ENCODE data around the gene UROD. TPM values are rescaled to one million over a fixed set of nuclear protein-coding genes. Genes with fewer than 3 reads are reported as not detected.
A peak's percentile ranks its signal among the peaks of the same experiment; 100 is the strongest.

The UROD gene
- total RNA-seq, 3 donors from 2014 or later, result 74.1 to 115 (median 77.1) TPM

DNA sequence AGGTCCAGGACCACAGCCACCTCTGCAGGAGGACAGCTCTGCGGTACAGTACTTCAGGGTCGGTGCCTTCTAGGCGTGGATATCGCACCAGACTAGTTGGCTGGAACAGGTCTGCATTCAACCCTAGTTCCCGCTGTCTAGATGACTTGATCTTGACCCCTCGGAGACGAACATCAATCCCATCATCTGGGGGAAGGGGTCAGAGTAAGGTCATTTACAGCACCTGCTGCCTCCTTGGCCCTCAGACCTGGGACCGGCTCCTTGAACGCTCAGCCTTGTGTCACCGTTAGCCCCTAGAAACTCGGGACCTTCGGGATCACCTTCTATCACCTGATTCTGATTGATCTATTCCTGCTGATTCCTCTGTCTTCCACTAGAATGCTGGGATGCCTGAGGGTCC is 3.5 kb upstream of the UROD start:
- H3K4me1 ChIP-seq, result peaks cover 5 to 25% of the 10 kb centered on the region in 2 donors
- intact Hi-C loops (cut with DNase I; ENCODE audit: low total_unique reads), result no loop called here
- DNase-seq (ENCODE audit: low spot score in 2 of 2), result no peak
- no peak overlapping the region for H3K27ac ChIP-seq
- no peaks in the 10 kb centered on the region for H3K27me3 ChIP-seq
- H3K4me3 ChIP-seq, result no peak overlapping the region
- H3K36me3 ChIP-seq, result peaks cover 18% of the 10 kb centered on the region
- H3K9me3 ChIP-seq, result no peaks in the 10 kb centered on the region
- TF ChIP-seq POLR2AphosphoS5 (IDR thresholded peaks at IDR 0.05), result no peak
- TF ChIP-seq, protein P1, sequence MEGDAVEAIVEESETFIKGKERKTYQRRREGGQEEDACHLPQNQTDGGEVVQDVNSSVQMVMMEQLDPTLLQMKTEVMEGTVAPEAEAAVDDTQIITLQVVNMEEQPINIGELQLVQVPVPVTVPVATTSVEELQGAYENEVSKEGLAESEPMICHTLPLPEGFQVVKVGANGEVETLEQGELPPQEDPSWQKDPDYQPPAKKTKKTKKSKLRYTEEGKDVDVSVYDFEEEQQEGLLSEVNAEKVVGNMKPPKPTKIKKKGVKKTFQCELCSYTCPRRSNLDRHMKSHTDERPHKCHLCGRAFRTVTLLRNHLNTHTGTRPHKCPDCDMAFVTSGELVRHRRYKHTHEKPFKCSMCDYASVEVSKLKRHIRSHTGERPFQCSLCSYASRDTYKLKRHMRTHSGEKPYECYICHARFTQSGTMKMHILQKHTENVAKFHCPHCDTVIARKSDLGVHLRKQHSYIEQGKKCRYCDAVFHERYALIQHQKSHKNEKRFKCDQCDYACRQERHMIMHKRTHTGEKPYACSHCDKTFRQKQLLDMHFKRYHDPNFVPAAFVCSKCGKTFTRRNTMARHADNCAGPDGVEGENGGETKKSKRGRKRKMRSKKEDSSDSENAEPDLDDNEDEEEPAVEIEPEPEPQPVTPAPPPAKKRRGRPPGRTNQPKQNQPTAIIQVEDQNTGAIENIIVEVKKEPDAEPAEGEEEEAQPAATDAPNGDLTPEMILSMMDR (IDR thresholded peaks at IDR 0.05), result no peak
- TF ChIP-seq POLR2A (IDR thresholded peaks at IDR 0.05), result no peak

DNA sequence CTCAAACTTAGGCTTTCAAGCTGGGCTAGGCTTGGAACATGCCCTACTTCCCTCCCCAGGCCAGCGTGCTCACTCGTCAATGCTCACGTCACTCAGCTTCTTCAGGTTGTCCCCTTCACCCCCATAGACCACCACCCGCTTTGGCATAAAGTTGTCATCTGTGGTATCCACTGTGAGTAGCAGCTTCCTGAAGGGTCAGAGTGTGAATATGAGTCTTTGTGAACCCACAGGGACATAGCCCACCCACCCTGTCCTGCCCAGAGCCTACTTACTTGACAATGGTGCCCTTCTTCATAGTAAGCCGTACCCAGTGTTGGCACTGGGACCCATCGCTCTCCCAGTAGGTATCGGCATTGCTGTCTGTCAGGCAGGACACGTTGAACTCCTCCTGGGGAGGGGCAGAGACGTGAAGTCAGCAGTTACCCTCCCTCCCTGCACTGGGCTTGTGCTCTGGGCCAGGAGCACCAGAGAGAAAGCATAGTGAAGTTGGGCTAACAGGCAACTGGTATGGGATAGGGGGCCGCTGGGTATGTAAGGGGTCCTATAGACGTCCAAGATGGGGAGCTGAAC is 2.7 kb upstream of the UROD start:
- Histone ChIP-seq H3K4me1 (peaks cover 5 to 26% of the 10 kb centered on the region in 2 donors), H3K9me3 (no peaks in the 10 kb centered on the region), H3K27ac (peak overlapping the region; percentile 78 to 79), H3K36me3 (peaks cover 18% of the 10 kb centered on the region), H3K4me3 (peak overlapping the region in 2 of 3 donors; percentile 81 to 99), H3K27me3 (no peaks in the 10 kb centered on the region)
- intact Hi-C loops (cut with DNase I; ENCODE audit: low total_unique reads), result no loop called here
- DNase-seq (ENCODE audit: low spot score in 2 of 2), result peak in 1 of 2 donors; percentile 12
- TF ChIP-seq POLR2AphosphoS5 (IDR thresholded peaks at IDR 0.05) (no peak), POLR2A (IDR thresholded peaks at IDR 0.05) (no peak)
- TF ChIP-seq, protein P1 (IDR thresholded peaks at IDR 0.05), result no peak

DNA sequence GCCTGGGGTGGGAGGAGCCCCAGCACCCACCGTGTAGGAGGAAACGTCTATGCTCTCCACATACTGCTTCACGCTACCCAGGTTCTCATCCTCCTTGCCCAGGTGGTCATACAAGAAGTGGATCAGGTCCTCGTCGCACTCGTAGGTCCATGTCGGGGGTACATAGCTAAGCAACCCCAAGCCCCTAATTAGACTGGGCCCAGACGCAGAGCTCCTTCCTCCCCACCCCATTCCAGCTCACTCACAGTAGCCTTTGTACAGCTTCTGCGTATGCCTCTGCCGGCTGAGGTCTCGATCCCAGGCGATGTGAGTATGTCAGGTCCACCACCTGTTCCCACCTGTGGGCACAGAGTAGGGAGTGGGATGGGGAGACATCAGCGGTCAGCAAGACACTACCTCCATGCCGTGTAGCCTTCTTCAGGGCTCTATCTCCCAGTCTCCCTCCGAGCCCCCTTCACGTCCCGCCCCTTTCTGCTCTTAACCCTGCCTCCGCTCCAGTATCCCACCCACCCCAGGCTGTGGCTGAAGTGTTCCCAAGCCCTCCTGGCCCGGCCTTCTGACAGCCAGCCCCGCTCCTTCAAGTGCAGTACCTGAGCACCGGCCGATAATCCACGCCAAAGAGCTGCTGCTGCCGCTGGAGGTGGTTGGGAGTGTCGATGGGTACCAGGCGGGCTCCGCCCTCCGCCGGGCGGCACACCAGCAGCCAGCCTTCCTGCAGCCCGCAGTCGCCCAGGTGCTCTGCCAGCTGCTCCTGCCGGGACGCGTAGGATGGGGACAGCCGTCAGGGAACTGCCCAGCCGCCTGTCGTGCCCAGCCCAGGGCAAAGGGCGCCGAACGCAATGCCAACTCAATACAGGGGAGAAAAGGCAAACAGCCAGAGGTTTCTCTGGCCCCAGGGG is 1.8 kb upstream of the UROD start:
- Histone ChIP-seq H3K4me3 (peak overlapping the region; percentile 81 to 99 (median 98)), H3K4me1 (peaks cover 5 to 31% of the 10 kb centered on the region in 2 donors), H3K9me3 (no peaks in the 10 kb centered on the region), H3K36me3 (peaks cover 18% of the 10 kb centered on the region), H3K27me3 (no peaks in the 10 kb centered on the region), H3K27ac (peak overlapping the region; percentile 78 to 79)
- TF ChIP-seq POLR2AphosphoS5 (IDR thresholded peaks at IDR 0.05) (no peak), POLR2A (IDR thresholded peaks at IDR 0.05) (no peak)
- TF ChIP-seq, protein P1 (IDR thresholded peaks at IDR 0.05), result no peak
- intact Hi-C loops (cut with DNase I; ENCODE audit: low total_unique reads), result loop anchor here (5.0 kb wide), 2 partner anchors 292 to 1242 kb away; no protein-coding TSS in a partner anchor
- peak; percentile 7 to 57 for DNase-seq (ENCODE audit: low spot score in 2 of 2)

DNA sequence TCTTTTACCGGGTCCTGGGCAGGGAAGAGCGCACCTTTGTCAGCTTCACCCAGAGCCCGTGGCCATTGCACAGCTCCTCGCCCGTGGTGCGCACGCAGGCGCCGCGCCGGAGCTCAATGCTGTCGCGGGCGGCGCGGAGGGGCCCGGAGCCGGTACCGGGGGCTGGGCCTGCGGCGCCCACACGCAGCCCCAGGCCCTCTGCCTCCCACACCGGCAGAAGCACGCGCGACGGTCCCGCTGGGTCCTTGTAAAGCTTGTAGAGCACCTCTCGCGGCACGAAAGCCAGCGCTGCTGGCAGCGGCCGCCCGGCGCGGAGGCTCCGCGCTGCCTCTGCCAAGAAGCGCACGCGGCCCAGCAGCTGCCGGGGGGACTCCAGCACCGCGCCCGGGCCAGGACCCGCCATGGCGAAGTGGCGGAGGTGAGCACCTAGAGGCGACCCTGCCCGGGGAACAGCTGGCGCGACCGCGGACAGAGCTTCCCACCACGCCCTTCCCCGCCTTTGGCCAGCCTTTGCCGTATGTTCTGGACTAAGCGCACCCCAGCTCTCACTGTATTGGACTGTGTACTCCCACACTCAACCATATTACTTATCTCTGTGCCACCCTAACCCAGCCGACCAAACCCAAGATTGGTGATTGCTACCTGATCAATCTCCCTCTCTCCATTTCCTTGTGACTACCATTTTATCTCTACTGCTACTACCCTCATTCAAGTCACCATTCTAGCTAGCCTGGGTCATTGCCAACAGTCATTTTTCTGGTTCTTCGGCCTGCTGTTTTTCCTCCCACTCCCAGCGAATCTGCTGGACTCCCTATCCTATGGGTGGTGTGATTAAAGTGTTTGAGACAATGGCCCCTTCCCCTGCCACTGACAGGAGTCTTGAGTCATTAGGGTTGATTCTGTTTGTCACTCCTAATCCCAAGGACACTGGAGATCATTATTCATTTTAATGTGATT is 921 bp upstream of the UROD start, which contains the start of gene HECTD3:
TSS of gene HECTD3 (minus strand) at position 470 of the 957 bp plus-strand sequence. CDS start at position 403, 67 bp downstream.
- no peaks in the 10 kb centered on the region for H3K9me3 ChIP-seq
- H3K27me3 ChIP-seq, result no peaks in the 10 kb centered on the region
- peaks cover 5 to 31% of the 10 kb centered on the region in 2 donors for H3K4me1 ChIP-seq
- peak; percentile 60 to 70 for DNase-seq (ENCODE audit: low spot score in 2 of 2)
- peaks cover 10% of the 10 kb centered on the region for H3K36me3 ChIP-seq
- intact Hi-C loops (cut with DNase I; ENCODE audit: low total_unique reads), result loop anchor here (5.0 kb wide), 2 partner anchors 291 to 1241 kb away; no protein-coding TSS in a partner anchor
- peak within 1 kb of the TSS; percentile 81 to 99 (median 98) for H3K4me3 ChIP-seq
- no peak for TF ChIP-seq POLR2AphosphoS5 (IDR thresholded peaks at IDR 0.05)
- TF ChIP-seq POLR2A (IDR thresholded peaks at IDR 0.05), result no peak
- TF ChIP-seq, protein P1 (IDR thresholded peaks at IDR 0.05), result no peak
- peak within 1 kb of the TSS; percentile 79 to 86 for H3K27ac ChIP-seq
